Gastrocnemius medialis (tissue), 4 donors: ENCODE results near the gene PTPRN2.

Source experiments
- POLR2A ChIP-seq, 2 donors: fragments of 450-650 bp; IDR thresholded peaks; one replicate each; pipeline ENCODE4 v1.6.1; 2017; ENCODE audit warnings: antibody characterized with exemption in 2 of 2, mild to moderate bottlenecking in 2 of 2, moderate library complexity in 2 of 2
- TF ChIP-seq, protein P1 (sequence below), 5 experiments: fragments of 450-650 bp in 3 of 5; fragments of 200-600 bp in 2 of 5; sonication (generic) in 2 of 5; IDR thresholded peaks in 4 of 5; conservative IDR thresholded peaks in 1 of 5; 1 replicate in 4 of 5; 2 replicates in 1 of 5; pipeline ENCODE4 v1.5.1; 2016 to 2019; ENCODE audit warnings: antibody characterized with exemption in 5 of 5, mild to moderate bottlenecking in 3 of 5, moderate library complexity in 3 of 5

DNA sequence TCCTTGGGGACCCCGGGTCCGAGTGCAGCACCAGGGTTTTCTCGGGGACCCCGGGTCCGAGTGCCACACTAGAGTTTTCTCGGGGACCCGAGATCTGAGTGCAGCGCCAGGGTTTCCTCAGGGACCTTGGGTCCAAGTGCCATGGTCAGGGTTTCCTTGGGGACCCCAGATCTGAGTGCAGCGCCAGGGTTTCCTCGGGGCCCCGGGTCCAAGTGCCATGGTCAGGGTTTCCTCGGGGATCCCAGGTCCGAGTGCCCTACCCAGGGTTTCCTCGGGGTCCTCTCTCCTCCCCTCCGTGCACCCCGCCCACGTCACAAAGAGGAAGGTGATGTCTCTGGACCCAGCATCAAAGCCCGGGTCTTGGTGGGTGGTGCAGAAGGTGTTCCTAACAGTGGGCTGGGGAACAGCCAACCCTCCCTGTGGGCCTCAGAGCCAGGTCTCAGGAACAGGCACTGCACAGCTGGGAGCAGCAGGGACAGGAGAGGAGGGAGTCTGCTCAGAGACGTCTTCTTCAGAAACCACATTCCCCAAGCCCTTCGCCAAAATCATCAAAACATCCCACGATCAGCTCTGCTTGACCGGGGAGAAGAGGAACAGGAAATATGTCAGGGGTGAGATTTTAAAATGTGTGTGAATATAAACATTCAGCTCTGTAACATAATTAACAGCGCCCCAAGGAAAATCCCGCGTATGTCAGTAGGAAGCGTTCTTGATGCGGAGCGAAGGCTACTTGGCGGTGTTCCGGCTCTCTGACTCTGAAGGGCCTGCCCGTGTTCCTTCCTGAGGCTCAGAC, 710.1 kb downstream of the PTPRN2 start:
- TF ChIP-seq, protein P1, sequence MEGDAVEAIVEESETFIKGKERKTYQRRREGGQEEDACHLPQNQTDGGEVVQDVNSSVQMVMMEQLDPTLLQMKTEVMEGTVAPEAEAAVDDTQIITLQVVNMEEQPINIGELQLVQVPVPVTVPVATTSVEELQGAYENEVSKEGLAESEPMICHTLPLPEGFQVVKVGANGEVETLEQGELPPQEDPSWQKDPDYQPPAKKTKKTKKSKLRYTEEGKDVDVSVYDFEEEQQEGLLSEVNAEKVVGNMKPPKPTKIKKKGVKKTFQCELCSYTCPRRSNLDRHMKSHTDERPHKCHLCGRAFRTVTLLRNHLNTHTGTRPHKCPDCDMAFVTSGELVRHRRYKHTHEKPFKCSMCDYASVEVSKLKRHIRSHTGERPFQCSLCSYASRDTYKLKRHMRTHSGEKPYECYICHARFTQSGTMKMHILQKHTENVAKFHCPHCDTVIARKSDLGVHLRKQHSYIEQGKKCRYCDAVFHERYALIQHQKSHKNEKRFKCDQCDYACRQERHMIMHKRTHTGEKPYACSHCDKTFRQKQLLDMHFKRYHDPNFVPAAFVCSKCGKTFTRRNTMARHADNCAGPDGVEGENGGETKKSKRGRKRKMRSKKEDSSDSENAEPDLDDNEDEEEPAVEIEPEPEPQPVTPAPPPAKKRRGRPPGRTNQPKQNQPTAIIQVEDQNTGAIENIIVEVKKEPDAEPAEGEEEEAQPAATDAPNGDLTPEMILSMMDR (IDR thresholded peaks at IDR 0.05 in 4 of 5, conservative IDR thresholded peaks at IDR 0.05 in 1 of 5), result no peak
- no peak for TF ChIP-seq POLR2A (IDR thresholded peaks at IDR 0.05)
